Stimulated activated CD8-positive, alpha-beta memory T cell treated with anti-CD3 and anti-CD28 coated beads, Interleukin-15, amount 100 ng/mL, for 4 hours (primary cell): ENCODE data around the gene ZBTB42.
"Not testable (repeated sequence)": the region's sequence is repeated elsewhere in the genome, so short reads cannot be mapped to it uniquely, and the experiment has no call there.

Source experiments
- DNase-seq, 2 donors: peaks; one replicate each; pipeline ENCODE4 v3.0.0-alpha.2; 2020; ENCODE audit warnings: low read depth in 2 of 2

The ZBTB42 gene

DNA sequence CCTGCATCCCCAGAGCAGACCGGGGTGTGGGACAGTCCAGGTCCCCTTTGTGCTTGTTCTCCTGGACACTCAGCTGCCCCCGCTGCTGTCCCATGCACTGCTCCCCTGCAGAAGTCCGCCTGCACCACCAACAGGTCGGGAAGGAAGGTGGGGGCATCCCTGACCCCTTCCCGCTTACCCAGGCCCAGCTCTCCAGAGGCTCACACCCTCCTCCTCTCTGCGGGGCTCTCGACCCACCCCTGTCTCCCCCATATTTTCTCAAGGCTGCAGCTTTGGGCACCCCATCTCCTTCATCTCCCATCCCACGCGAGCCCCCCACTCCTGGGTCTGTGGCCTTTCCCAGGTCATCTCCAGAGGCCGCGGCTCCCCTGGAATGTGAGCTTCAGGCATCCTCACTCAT lies 9.4 kb downstream of the ZBTB42 start:
- no peak for DNase-seq

DNA sequence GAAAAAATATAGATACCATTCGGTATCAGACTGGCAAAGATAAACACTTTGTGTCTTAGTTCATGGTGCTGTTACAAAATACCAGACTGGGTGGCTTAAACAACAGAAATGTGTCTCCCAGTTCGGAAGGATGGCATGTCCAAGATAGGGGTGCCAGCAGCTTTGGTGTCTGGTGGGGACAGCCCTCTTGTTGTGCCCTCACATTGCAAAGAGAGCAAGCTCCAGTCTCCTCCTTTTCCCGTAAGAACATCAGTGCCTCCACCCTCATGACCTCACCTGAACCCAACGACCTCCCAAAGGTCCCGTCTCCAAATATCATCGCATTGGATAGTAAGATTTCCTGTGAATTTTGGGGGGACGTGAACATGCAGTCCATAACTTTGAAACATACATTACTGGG lies 12.4 kb downstream of the ZBTB42 start:
- no peak for DNase-seq

DNA sequence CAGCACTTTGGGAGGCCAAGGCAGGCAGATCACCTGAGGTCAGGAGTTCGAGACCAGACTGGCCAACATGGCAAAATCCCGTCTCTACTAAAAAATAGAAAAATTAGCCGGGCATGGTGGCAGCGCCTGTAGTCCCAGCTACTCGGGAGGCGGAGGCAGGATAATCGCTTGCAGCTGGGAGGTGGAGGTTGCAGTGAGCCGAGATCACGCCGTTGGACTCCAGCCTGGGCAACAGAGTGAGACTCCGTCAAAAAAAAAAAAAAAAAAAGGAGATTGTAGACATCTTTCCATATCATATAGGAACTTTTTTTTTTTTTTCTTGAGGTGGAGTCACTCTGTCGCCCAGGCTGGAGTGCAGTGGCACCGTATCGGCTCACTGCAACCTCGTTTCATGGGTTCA lies 13.8 kb downstream of the ZBTB42 start:
- DNase-seq, result not testable (repeated sequence)

DNA sequence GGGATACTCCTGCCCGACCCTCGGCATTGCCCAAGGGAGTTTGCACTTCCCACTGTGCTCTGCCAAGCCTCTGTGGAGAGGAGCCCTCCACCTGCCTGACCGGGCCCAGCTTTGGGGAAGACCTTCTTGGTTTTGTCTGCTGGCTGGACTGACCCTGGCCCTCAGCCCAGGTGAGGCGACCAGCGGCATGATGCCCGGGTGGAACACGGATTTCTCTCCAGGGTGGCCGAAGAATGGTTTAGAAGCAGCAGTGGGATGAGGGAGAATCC lies 15.6 kb downstream of the ZBTB42 start:
- DNase-seq, result no peak

DNA sequence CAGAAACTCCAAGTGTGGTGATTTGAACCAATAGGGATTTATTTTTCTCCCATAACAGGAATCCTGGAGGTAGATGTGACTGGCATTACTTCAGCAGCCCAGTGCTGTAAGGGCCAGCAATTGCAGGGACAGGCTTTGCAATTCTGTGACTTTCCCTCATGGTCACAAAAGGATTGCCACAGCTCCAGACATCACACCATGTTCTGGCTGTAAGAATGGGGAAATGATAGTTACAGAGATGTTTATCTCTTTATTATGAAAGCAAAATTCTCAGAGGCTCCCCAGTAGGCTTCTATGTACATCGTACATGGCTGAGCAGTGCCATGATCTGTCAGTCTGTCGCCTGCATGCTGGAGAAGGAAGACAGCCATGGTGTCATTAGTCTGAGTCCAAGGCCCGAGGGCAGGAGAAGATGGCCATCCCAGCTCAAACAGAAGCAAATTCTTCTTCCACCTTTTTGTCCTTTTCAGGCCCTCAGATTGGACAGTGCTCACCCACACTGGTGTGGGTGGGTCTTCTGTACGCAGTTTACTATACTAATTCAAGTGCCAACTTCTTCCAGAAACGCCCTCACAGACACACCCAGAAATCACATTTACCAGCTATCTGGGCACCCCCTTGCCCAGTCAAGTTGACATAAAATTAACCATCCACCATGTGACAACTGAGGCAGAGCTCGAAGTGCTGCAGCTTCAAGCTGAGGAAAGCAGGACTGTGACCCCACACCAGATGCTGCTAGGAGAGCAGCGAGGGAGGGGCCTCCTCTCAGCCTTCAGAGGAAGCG lies 17.2 kb downstream of the ZBTB42 start:
- DNase-seq, result no peak

DNA sequence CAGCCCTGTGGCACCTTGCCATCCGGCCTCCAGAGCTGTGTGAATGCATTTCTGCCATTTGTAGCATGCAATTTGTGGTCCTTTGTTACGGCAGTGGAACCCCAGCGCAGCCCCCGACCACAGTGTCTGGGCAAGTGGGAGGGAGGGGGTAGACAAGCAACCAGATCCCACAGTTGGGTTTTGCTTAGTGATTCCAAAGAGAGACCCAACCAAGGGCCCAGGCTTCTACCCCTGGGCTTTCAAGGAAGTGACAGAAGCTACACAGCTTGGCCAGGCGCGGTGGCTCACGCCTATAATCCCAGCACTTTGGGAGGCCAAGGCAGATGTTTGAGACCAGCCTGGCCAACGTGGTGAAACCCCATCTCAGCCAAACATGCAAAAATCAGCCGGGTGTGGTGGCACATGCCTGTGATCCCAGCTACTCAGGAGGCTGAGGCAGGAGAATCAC lies 17.8 kb downstream of the ZBTB42 start:
- no peak for DNase-seq

DNA sequence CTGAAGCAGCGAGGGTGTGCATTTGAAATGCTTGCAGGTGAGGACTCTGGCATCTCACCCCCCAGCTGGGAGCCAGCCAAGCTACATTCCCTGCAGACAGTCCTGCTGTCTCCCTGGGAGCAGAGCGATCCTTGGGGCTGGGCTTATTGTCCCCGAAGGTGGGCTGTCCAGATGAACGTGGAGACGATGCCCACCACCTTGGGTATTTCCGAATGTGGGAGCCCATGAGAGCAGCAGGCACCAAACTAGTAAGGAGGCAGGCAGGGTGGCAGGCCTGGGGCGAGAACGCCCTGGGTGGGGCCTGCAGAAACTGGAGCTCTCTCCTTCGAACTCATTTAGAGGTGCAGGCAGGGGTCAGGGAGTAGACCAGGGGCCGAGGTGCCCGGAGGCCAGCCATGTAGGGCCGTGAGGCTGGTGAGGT lies 18.5 kb downstream of the ZBTB42 start:
- DNase-seq, result no peak

DNA sequence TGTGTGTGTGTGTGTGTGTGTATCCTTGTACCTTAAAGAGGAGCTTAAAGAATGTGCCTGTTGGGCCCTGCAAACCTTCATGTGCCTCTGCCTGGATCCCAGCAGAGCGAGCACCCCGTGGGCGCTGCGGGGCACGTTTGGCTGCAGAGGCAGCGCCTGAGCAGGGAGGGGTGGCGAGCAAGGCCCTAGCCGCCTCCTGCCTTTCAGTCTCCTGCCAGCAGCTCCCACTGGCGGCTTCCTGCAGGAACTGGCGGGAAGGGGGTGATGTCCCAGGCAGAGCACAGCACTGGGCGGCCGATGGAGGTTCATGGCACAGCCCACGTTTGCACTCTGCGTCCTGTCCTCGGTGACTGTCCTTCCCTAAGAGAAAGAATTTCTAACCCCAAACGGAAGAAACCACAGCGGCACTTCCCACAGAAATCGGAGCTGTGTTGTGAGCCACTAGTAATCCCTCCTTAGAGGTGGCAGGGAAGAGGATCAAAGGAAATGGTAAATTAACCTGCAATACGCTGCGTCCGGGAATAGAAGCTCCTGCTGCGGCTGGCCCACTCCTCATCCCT lies 19.8 kb downstream of the ZBTB42 start:
- DNase-seq, result no peak

DNA sequence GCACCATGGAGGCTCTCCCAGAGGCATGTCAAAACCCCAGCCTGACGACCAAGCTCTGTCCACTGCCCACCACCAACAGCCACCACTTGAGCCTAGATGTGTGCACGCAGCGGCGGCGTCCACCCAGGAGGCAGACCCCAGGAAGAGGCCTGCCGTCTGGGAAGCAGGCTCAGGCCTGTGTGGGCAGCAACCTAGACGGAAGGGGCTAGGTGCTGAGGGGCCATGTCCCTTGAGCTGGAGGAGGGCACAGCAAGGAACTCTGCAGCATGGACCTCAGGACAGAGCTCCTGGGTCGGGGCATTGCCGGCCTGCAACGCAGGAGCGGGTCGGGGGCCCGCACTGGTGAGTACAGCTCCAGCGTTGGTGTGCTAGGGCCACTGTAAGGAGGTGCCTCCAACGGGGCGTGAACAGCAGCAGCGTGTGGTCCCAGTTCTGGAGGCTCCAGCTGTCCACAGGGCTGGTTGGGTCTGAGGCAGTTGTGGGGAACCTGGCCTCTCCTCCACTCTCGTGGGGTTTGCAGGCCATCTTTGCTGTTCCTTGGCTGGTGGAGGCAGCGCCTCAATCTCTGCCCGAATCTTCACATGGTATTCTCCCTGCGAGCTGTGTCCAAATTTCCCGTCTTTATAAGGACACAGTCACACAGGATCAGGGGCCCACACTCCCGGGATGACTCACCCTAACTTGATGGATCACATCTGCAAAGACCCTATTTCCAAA lies 20.5 kb downstream of the ZBTB42 start:
- DNase-seq, result no peak

DNA sequence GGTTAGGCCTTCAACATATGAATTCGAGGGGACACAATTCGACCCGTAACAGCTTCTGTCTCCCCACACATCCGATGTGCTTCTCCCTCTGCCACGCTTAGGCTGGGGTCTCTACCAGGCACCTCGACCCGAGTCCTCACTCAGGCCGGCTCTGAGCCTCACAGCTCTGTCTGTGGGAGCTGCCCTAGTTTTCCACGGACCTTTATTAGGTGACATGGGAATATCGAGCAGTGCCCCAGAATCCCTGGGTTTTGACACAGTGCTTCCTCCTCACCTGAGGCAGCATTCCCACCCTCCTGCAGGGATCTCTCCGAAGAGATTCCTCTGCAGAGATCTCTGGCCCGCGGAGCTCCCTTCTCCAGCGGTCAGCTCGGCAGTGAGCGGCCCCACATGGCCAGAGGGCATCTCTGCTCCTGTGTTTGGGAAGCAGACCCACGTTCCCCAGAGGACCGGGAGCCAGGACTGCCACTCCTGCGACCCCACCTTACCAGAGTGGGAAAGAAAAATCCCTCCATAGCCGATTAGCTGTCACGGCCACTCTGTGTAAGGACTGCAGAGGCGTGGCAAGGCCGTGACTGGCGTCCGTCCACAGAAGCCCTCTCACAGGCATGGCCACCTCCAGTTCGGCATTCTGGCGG lies 21.2 kb downstream of the ZBTB42 start:
- DNase-seq, result no peak

DNA sequence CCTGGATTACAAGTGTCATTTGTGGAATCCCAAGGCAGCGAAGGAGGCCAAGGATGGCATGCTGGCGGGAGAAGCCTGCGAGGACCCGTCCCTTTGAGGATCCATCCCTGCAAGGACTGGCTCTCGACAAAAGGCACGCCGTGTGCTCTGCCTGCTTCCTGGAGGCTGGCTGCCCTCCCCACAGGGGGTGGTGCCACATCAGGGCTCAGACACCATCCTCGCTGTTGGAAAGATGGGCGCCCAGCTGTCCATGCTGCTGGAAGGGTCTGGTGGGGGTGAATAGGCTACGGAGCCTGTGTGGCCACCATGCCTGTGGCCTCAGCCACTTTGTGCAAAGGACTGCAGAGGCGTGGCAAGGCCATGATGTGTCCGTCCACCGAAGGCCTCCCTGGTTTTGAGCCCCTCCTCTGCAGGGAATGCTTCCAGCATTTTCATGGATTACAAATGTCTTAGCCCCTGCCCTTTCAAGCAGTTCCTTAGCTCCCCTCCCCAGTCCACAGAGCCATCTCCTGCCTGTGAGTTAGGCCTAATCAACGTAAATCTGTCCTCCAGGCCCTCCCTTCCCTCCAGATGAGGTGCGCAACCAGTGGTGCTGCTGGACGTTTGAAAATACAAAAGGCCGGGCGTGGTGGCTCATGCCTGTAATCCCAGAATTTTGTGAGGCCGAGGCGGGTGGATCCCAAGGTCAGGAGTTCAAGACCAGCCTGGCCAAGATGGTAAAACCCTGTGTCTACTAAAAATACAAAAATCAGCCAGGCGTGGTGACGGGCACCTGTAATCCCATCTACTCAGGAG lies 22.1 kb downstream of the ZBTB42 start:
- DNase-seq, result no peak

DNA sequence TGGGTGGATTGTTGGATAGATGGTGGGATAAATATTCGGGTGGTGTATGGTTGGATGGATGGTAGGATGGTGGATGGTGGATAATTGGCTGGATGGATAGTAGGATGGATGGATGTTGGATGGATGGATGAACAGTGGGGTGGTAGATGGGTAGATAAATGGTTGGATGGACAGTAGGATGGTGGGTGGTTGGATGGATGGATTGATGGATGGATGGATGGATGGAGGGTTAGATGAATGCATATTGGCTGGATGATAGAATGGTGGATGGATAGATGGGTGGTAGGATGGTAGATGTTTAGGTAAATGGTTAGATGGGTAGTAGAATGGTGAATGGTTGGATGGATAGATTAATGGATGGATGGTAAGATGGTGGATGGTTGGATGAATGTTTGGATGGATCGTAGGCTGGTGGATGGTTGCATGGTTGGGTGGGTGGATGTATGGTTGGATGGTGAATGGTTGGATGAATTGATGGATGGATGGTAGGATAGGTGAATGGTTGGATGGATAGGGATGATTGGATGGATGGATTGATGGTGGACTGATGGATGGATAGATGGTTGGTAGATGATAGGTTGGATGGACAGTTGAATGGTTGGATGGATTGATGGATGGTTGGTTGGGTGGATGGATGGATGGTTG lies 23.6 kb downstream of the ZBTB42 start:
- DNase-seq, result no peak

DNA sequence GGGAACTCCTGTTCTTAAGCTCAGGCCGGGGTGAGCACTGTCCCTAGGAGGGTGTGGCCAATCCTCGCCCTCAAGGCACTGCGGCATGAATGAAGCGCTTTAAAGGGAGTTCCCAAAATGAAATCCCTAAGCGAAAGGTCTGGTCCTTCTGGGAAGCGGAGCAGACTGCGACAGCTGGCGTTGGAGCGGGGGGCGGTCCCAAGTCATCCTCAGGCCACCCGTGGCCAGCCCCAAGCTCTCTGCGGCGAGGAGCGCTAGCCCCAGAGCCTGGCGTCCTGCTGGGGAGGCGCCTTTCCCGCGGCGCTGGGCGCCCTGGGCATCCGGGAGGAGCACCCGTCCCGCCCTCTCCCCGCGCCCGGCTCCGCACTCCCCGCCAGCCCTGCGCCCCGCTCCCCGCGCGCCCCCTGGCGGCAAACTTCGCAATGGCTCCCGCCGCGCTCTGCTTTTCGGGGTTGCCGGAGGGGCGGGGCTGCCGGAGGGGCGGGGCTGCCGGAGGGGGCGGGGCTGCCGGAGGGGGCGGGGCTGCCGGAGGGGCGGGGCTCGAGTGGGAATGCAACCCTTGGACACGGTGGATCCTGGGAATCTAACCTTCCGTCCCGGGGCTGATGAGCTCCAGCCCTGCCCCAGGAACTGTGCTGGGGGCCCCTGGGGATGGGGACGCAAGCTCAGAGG lies 25.4 kb downstream of the ZBTB42 start:
- DNase-seq, result peak; percentile 78 to 79

DNA sequence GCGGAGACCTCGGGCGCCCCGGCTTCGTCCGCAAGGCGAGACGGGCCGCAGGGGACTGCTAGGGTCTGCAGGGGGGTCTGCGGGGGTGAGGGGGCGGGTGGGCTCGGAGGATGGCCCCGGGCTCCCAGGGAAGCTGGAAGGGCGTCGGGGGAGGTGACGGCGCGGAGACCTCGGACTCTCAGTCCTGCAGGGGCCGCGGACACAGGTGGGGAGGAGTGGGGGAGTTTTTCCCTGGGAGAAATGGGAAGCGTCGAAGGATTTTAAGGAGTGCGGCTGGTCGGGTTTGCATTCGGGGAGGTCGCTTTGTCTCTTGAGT lies 25.9 kb downstream of the ZBTB42 start:
- DNase-seq, result no peak

DNA sequence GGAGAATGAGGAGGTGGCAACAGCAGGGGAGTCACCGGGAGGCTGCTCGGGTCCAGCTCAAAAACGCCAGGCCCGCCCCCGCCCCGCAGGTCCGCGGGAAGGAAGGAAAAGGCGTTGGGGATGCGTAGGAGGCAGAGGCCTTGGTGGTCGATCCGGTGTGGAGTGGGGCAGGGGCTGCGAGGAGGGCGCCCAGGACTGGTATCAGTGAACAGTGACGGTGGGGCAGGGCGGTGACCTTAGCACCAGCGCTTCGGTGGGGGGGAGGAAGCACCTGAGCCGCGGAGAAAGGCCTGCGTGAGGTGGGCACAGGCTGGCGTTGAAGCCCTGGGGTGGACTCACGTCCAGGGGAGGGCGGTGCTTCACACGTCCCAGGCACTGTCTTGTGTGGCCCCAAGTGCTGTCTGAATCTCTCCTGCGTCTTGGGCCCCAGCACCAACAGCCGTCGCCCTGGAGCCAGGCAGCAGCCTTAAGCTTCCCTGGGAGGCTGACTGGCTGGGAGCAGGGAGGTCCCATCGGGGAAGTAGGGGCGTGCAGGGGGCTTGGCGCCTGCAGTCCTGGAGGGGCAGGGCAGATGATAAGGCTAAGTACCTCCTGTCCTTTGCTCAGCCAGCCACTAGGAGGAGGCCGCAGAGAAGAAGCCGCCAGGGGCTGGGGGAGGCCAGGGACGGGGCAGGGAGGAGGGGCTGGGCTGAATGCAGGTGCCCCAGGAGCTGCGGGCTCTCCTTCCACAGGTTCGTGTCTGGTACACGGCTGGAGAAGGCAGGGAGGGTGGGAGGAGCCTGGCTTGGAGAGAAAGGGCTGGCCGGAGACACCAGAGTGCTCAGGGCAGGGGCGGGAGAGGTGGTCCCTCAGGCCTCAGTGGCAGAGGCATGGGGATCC lies 26.5 kb downstream of the ZBTB42 start:
- DNase-seq, result peak in 1 of 2 donors; percentile 23

DNA sequence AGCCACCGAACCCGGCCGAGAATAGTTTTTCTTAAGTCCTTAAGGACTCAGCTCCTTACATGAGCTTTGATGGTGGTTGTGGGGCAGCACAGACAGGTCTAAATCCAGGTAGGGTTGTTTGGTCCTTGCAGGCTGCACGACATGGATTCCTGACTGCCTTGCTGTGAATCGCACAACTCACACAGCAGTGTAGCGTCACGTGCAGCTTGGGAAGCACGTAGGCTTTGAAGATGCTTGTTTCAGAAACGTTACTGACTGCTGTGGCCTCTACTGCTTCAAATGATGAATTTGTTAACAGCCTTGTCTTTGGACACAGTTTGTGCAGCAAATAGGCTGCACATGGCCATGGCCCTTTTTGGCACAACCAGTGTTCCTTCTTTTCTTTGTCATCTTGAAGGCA lies 29.9 kb downstream of the ZBTB42 start:
- no peak for DNase-seq

DNA sequence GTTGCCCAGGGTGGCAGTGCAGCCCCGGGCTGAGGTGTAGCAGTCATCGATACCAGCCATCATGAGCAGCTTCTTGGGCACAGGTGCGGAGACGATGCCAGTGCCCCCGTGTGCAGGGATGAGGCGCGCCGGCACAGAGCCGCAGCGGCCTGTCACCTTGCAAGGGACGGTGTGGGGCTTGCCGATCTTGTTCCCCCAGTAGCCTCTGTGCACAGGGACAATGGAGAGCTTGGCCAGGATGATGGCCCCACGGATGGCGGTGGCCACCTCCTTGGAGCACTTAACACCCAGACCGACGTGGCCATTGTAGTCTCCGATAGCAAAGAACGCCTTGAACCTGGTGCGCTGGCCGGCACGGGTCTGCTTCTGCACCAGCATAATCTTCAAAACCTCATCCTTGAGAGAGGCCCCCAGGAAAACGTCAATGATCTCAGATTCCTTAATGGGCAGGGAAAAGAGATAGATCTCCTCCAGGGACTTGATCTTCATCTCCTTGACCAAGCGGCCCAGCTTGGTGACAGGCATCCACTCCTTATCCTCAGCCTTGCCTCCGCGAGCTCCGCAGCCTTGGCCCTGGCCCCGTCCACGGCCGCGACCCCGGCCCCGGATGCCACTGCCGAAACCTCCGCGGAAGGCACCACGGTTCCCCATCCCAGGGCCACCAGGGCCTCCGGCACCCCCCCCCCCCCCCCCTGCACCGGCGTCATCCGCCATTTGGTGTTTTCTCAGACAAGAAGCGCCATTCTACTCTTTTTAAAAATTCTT lies 35.5 kb downstream of the ZBTB42 start:
- not testable (repeated sequence) for DNase-seq

DNA sequence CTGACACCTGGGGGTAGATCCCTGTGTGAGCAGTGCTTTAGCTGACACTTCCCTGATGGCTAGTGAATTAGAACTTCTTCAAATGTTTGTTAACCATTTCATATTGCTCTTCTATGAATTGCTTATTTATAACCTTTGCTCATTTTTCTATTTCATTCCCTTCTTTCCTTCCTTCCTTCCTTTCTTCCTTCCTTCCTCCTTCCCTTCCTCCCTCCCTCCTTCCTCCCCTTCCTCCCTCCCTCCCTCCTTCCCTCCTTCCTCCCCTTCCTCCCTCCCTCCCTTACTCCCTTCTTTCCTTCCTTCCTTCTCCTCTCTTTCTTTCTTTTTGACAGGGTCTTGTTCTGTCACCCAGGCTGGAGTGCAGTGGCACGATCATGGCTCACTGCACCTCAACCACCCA lies 40.8 kb downstream of the ZBTB42 start:
- DNase-seq, result no peak

DNA sequence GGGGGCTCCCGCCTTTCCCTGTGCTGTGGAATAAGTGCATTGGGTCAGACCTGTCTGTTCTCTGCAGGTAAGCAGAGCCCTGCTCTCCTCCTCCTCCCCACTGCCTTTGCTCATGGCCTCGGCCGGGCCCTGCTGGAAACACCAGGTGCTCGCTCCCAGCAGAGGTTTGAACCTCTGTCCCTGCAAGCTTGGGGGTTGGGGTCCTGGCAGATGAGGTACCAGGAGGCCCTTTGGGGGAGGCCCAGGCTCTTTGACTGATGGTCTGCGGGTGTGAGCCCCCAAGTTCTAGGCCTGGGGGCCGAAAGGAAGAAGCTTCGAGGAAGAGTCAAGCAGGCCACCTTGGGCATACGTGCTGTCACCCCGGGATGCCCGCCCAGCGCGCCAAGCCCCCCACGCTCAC lies 42.1 kb downstream of the ZBTB42 start:
- DNase-seq, result no peak
